22Rv1 (cell line): ENCODE data around the gene ILF3.

Experiments
- ZFX ChIP-seq: fragments of 450-650 bp; IDR thresholded peaks from 2 replicates; pipeline ENCODE4 v1.6.1; 2017; ENCODE audit warnings: antibody characterized with exemption, borderline replicate concordance
- TF ChIP-seq, protein P1 (sequence below): fragments of 450-650 bp; IDR thresholded peaks from 2 replicates; pipeline ENCODE4 v1.5.1; 2017; ENCODE audit warnings: mild to moderate bottlenecking

DNA sequence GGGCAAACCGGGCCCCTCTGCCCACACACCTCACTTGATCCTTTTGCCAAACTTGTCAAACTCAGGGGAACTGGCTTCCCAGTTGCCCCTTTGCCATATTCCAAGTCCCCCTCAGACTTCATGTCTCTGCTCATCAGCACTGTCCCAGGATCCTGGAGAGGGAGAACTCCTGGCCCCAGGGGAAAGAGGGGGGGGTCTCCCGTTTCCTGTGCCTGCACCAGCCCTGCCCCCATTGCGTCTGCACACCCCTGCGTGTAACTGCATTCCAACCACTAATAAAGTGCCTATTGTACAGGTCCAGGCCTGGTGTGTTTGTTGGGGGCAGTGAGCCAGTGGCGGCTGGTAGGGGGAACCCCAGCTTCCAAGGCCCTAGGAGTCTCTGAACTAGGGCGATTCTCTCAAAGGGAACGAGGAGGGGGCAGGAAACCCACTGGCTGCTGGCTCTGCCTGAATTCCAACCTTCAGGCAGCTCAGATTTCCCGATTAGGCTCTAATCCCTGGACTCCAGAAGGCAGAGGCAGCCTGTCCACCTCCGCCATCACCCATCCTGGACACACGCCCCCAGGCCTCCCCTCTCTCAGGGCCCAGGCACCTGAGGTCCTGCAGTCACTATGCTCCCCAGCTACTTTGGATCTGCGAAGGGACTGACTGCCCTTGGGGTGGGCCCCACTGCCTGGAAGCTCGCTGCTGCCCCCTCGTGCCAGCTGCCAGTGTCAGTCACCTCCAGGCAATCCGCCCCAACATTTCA is 9.7 kb upstream of the ILF3 start:
- TF ChIP-seq, protein P1, sequence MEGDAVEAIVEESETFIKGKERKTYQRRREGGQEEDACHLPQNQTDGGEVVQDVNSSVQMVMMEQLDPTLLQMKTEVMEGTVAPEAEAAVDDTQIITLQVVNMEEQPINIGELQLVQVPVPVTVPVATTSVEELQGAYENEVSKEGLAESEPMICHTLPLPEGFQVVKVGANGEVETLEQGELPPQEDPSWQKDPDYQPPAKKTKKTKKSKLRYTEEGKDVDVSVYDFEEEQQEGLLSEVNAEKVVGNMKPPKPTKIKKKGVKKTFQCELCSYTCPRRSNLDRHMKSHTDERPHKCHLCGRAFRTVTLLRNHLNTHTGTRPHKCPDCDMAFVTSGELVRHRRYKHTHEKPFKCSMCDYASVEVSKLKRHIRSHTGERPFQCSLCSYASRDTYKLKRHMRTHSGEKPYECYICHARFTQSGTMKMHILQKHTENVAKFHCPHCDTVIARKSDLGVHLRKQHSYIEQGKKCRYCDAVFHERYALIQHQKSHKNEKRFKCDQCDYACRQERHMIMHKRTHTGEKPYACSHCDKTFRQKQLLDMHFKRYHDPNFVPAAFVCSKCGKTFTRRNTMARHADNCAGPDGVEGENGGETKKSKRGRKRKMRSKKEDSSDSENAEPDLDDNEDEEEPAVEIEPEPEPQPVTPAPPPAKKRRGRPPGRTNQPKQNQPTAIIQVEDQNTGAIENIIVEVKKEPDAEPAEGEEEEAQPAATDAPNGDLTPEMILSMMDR = peak; percentile 94
- no peak for TF ChIP-seq ZFX
